HG03558 (cell line): ENCODE results near the gene FHL3.

ENCODE experiments used
- ATAC-seq: cut with Tn5 transposase; IDR thresholded peaks from one replicate; pipeline ENCODE4 v1.9.1; 2021; ENCODE audit warnings: moderate number of reproducible peaks; ENCODE audit not compliant: unreplicated experiment; ENCODE audit errors: extremely low read depth

The FHL3 gene

DNA sequence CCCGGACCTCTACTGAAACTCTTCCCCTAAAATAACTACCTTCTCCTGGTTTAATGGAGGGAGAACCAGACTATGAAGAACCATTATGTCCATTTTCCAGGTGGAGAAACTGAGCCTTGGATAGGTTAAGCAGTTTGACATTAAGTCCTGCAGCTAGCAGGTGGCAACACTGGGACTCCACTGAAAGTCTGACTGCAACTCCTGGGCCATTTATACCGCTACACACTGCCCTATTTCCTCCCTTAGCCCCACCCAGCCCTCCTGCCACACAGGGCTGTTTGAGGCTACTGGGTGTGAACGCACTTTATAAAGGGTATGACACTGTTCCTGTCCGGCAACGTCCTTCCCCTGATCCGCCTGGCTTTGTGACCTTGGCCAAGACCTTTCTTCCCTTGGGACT, 58.0 kb downstream of the FHL3 start:
- ATAC-seq, result no peak
